Activated CD4-positive, alpha-beta T cell treated with anti-CD3 and anti-CD28 coated beads for 48 hours (primary cell): ENCODE data around the gene COPA.
A peak's percentile ranks its signal among the peaks of the same experiment; 100 is the strongest.
"Not testable (repeated sequence)": the region's sequence is repeated elsewhere in the genome, so short reads cannot be mapped to it uniquely, and the experiment has no call there.

Source experiments
- DNase-seq: peaks from one replicate; pipeline ENCODE4 v3.0.0-alpha.2; 2020

The COPA gene

DNA sequence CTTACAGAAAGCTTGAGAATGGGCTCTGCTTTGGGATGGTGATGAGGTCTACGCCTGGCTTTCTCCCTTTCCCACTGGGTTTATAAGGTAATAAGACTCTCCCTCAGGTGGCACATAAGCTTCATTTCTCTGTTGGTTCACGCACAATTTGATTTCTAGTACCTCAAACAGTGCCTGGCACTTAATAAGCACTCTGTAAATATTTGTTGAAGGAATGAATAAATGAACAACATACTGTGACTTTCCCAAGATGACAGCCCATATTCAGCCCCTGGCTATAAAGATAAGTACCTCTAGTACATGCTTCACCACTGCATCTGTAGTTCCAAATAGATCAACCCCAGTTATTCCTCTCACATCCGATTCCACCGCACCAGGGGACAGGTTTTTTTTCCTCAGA is 17.8 kb downstream of the COPA start:
- no peak for DNase-seq

GRCh38 chr1:160322831-160323230 is 20.2 kb downstream of the COPA start:
- no peak for DNase-seq

GRCh38 chr1:160315359-160315758 is 27.7 kb downstream of the COPA start:
- DNase-seq: no peak

GRCh38 chr1:160309571-160309970 is 33.5 kb downstream of the COPA start:
- DNase-seq: no peak

DNA sequence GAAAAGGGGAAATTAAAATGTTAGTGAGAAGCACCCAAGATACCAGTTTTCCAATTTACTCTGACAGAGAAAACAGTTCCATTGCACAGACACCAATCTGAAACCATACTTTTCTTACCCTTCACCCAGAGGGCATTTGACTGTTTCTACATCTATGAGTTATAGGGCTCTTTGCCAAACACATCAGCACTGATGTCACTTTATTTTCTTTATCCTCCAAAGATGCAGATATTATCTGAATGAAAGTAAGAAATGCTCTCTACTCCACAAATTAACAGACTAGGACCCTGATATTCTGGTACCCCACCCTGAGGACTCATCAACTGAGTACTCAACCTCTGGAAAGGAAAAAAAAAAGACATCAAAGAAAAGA is 33.9 kb downstream of the COPA start:
- no peak for DNase-seq

DNA sequence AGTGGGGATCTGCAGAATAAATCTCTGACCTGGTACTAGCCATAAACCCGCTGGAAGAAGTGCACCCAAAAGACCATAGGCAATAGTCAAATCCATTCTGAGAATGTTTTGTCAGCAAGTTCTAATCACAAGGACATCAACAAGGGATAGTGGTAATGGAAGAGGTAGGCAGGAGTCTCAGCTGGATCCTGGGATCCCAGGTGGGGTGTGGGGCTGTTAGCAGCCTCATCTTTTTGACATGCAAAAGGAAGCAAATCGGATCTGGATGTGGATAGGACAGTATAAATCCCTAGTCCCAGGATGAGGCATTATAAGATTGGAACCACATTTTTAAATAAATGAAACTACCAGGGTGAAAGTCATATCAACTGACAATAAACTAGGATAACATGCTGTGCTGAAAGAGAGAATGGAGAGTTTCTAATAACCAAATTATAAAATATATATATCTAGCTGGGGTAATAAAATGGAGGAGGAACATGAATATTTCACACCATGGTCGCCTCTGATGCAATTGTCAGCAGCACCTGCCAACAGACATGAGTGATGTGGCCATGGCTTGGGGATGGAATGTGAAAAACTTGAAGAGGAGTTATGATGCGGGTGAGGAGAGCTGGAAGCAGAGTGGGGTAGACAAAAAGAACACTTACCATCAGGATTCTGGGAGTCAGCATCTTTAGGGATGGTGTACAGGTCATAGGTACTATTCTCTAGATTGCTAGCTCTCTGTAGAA is 34.4 kb downstream of the COPA start:
- DNase-seq: no peak

DNA sequence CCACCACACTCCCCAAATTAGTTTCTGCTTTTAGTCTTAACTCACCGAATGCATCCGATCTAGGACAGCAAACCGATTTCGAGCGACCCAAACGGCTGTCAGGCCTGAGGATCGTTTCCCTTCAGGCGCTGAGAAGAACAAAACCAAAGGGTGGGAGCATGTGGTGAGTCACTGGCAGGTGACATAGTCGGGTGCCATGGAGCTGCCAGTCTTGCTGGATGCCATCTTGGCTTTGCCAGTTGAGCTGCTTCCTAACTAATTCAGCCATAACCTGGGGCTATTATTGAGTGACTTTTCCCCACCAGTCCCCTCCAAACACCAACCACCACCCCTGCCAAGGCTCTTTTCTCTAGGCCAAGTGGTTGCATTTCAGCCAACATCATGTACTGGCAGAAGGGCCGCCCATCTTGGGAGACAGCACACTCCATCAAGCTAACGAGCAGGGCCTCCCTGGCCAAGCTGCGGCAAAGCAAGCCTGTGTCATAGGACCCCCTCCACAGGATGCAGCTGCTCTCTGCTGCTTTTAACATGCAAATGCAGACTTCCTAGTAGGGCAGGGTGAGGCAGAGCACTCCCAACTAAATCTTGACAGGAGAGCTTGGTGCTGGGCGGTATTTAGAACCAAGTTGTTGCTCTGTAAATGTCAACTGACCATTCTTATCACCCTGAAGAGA is 35.8 kb downstream of the COPA start:
- DNase-seq: no peak

GRCh38 chr1:160300173-160300572 is 42.9 kb downstream of the COPA start:
- DNase-seq: no peak

- no peak for DNase-seq
These were observed 47.0 kb downstream of the COPA start for GRCh38 chr1:160296036-160296435.

DNA sequence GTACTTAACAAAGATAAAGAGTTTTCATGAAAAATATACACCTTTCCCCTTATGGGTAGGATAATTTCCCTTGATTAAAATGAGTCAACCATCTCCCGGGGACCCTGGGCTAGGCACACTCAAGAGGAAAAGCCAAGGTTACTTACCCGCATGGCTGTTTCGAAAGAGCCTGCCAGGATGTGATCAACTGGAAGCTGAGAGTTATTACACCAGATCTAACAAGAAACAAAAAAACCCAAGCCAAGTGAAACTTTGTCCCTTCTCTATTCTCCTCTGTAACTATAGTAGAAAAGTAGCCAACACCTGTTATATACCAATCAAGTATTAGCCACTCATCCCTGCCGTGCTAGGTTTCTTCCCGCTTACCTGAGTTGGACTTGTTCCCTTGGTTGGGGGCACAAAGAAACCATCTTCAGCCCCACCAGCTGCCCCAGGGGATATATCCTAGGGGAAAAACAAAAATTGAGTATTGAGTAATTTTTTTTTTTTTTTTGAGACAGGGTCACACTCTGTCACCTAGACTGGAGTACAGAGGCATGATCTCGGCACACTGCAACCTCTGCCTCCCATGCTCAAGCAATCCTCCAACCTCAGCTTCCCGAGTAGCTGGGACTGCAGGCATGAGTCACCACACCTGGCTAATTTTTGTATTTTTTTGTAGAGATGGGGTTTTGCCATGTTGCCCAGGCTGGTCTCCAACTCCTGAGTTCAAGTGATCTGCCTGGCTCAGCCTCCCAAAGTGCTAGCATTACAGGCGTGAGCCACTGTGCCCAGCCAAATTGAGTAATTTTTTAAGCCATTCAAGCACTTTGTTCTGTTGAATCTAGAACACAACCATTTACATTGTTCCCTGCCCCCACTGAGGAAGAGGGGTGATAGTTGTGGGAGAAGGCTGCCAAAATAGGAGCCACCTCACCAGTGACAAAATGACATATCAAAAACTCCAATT is 49.8 kb downstream of the COPA start:
- no peak for DNase-seq

DNA sequence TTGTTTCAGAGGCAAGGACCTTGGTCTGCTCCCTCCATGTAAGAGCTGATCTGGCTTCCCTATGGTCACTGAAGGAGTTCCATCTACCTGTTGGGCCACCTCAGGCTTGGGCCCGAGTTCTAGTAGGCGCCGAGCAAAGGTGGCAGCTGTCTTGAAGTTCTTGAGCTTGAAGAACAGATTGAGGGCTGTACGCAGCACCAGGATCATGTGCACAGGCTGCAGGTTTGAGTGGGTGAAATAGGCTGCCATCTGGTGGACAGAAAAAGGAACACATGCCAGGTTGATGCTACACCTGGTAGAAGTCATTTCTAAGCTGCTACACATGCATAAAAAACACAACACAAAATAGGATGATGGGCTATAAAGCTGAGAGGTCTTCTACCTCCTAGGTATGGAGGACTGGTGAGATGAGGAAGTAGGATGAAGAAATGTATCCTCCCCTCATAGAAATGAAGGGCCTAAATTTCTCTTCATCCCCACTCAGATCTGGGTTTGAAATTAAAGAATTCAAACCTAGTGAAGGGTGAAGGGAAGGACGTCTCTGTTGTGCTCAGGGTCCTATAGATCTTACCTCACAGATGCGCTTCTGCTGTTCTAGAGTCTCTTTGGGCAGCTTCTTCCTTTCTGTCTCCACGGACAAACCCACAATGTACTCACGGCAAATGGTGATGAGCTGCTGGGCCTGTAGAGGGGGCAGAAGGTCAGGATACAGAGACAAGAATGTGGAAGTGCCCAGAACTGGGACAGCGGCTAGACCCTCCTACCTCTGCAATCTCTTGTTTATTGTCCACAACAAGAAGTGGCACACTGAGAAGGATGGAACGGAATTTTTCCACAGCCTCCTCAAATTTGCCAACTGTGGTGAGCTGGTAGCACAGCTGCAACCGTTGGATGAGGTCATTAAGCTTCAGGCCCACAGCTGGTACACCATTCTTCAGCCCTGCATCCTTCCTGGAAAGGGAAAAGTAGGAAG is 51.5 kb downstream of the COPA start:
- peak; percentile 72 for DNase-seq

DNA sequence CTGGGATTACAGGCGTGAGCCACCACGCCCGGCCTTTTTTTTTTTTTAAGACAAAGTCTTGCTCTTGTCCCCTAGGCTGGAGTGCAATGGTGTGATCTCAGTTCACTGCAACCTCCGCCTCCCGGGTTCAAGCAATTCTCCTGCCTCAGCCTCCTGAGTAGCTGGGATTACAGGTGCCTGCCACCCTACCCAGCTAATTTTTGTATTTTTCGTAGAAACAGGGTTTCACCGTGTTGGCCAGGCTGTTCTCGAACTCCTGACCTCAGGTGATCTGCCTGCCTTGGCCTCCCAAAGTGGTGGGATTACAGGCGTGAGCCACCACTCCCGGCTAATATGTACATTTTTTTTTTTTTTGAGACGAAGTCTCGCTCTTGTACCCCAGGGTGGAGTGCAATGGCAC is 55.3 kb downstream of the COPA start:
- not testable (repeated sequence) for DNase-seq

- no peak for DNase-seq
These were observed 57.5 kb downstream of the COPA start for GRCh38 chr1:160285506-160285905.

DNA sequence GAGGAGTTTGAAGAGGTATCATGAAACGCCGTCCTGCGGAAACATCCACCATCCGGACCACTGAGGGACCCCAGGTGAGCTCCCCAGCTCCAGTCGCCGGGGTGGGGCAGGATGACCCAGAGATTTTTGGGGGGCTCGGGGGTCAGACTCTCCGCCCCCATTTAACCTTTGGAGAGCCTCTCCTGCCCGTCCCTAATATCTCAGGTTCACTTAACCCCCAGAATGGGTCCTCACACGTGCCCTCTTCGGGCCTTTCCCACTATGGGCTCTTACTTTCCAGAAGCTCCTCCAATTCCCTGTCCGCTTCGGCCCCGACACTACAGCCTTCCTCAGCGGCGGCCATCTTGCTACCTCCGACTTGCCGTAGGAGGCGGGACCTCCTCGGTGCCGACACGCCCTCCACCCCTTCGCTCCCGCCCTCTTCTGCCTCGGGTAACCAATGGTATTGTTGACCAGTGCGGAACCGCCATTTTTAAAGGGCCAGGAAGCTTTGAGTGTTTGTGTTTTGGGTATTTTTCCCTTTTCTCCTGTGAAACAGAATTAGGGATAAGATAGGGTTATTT is 58.2 kb downstream of the COPA start, which contains the start of gene PEX19:
TSS of gene PEX19 (minus strand) at position 352 of the 563 bp plus-strand sequence. CDS start at position 343, 9 bp downstream.
- DNase-seq: peak; percentile 96

GRCh38 chr1:160284220-160284781 is 58.7 kb downstream of the COPA start:
- peak; percentile 25 for DNase-seq

DNA sequence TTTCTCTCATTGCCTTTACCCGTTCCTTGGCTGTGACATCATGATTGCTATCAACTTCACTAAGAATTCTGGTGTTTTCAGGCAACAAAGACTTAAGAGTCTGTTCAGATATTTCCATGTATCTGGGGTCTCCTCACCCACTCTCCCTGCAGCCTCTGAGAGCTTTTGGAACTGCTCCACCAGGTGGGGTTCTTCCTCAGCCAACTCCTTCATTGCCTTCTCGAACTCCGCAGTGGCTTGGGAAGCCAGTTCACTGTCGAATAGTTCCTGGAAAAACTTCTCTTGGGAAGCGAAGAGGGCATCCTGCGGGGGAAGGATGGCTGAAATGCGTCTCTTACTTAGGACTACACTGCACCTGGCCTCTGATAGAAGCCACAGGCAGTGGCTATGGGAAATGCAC is 60.2 kb downstream of the COPA start:
- no peak for DNase-seq

GRCh38 chr1:160277987-160278386 is 65.1 kb downstream of the COPA start:
- no peak for DNase-seq

DNA sequence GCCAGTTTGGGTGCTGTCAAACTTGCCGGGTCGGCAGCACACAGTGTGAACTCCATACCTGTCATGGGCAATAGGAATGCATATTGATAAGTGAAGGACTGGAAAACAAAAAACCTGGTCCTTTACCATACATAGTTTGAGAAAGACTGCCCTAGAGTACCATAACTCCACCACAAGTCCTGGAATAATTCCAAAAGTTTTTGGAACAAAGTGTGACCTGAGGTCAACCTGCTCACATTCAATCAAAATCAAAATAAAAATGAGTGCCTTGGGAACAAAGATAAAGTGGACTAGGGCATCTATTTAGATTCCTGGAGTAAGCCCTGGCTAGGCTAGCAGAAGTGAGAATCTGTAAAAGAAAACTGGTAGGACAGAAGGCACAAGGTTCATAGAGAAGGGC is 65.7 kb downstream of the COPA start:
- DNase-seq: no peak

GRCh38 chr1:160271025-160271424 is 72.0 kb downstream of the COPA start:
- no peak for DNase-seq

- no peak for DNase-seq
These were observed 75.6 kb downstream of the COPA start for GRCh38 chr1:160267284-160267991.

DNA sequence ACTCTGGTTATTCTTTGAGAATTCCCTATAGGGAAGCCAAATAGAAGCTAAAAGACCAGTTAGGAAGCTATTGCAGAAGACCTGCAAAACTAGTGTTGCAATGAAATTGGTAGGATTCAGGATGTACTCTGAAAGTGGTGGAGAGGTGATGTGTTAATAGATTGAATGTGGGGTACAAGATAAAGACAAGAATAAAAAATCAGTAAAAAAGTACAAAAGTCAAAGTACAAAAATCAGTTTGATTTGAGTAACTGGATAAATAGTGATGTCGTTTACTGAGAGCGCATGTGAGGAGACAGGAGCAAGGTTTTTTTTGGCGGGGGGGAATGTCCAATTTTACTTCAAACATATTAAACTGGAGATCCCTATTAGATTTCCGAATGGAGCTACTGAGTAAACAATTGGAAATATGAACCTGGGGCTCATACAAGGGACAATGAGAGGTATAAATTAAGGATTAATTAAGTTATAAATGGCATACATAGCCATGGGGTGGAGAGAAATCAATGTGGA is 78.2 kb downstream of the COPA start:
- DNase-seq: no peak
